ENCODE measurements around the gene HBP1. TPM values are rescaled to one million over a fixed set of nuclear protein-coding genes. Genes with fewer than 3 reads are reported as not detected.

Gene HBP1
- total and polyA plus RNA-seq, 4 donors: 22.1 to 187 (median 46.1) TPM

DNA sequence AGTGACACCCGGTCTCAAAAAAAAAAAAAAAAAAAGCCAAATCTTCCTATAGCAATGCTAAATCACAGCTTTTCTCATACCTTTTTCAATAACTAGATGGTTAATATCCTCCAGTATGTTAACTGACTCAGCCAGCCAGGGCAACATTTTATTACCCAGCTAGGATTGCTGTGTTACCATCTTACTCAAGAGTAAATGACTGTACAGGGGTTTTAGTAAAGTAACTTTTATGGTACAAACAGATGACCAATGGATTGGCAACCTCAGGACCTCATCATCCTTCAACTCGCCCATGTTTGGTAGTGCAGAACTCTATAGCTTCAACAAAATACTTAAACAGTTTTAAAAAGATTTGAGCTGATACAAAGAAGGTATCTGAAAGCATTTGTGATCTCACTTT is 59.5 kb downstream of the HBP1 start:
- TF ChIP-seq, protein P1, sequence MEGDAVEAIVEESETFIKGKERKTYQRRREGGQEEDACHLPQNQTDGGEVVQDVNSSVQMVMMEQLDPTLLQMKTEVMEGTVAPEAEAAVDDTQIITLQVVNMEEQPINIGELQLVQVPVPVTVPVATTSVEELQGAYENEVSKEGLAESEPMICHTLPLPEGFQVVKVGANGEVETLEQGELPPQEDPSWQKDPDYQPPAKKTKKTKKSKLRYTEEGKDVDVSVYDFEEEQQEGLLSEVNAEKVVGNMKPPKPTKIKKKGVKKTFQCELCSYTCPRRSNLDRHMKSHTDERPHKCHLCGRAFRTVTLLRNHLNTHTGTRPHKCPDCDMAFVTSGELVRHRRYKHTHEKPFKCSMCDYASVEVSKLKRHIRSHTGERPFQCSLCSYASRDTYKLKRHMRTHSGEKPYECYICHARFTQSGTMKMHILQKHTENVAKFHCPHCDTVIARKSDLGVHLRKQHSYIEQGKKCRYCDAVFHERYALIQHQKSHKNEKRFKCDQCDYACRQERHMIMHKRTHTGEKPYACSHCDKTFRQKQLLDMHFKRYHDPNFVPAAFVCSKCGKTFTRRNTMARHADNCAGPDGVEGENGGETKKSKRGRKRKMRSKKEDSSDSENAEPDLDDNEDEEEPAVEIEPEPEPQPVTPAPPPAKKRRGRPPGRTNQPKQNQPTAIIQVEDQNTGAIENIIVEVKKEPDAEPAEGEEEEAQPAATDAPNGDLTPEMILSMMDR (IDR thresholded peaks at IDR 0.05; ENCODE audit: control extremely low read depth, extremely low read depth): no peak
- no peaks in the 10 kb centered on the region for H3K27me3 ChIP-seq (ENCODE audit: control insufficient read depth in 3 of 3, insufficient read depth in 3 of 3, low read length in 2 of 3)
- H3K27ac ChIP-seq (ENCODE audit: low read depth in 1 of 2, low read length in 1 of 2): no peak overlapping the region
- no peaks in the 10 kb centered on the region for H3K9me3 ChIP-seq (ENCODE audit: control insufficient read depth in 4 of 4, insufficient read depth in 3 of 4, low read length in 3 of 4)
- WGBS, 2 donors: 91 to 100% methylated on average over 2 of the region's 2 CpGs
- peaks cover 0 to 4% (median 0%) of the 10 kb centered on the region in 5 donors for H3K4me1 ChIP-seq (ENCODE audit: control insufficient read depth in 5 of 5, insufficient read depth in 5 of 5, low read length in 5 of 5)
- peaks cover 0 to 8% (median 6%) of the 10 kb centered on the region in 4 donors for H3K36me3 ChIP-seq (ENCODE audit: control insufficient read depth in 4 of 4, insufficient read depth in 4 of 4, low read length in 4 of 4)
- no peak for DNase-seq
- ATAC-seq (ENCODE audit: insufficient read depth, low FRiP score): no peak
- no peak overlapping the region for H3K4me3 ChIP-seq
- no peak overlapping the region for H3K9ac ChIP-seq (ENCODE audit: insufficient read depth in 1 of 2, low read length in 2 of 2)

DNA sequence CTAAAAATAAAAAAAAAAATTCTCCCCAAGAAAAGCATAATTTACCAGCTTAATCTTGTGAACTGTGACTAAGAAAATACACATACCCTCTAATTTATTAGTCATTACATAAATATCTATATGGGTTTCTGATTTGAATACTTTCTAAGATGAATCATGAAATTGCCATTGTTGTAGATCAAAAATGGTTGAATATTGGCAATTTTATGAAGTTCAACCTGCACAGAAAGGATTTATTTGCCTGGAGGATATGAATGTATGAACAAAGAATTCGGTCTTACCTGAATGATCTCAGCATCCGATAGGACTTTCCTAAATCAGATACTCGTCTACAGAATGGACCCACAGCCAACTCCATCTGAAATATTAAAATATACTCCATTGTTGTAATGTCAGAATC is 61.5 kb downstream of the HBP1 start:
- Histone ChIP-seq H3K4me1 (ENCODE audit: control insufficient read depth in 5 of 5, insufficient read depth in 5 of 5, low read length in 5 of 5) (no peaks in the 10 kb centered on the region), H3K4me3 (no peak overlapping the region), H3K9me3 (ENCODE audit: control insufficient read depth in 4 of 4, insufficient read depth in 3 of 4, low read length in 3 of 4) (no peaks in the 10 kb centered on the region), H3K27me3 (ENCODE audit: control insufficient read depth in 3 of 3, insufficient read depth in 3 of 3, low read length in 2 of 3) (no peaks in the 10 kb centered on the region), H3K9ac (ENCODE audit: insufficient read depth in 1 of 2, low read length in 2 of 2) (no peak overlapping the region), H3K36me3 (ENCODE audit: control insufficient read depth in 4 of 4, insufficient read depth in 4 of 4, low read length in 4 of 4) (peaks cover 0 to 10% (median 8%) of the 10 kb centered on the region in 4 donors), H3K27ac (ENCODE audit: low read depth in 1 of 2, low read length in 1 of 2) (no peak overlapping the region)
- ATAC-seq (ENCODE audit: insufficient read depth, low FRiP score): no peak
- DNase-seq: no peak
- 96 to 97% methylated on average over 3 of the region's 3 CpGs for WGBS, 2 donors
- TF ChIP-seq, protein P1 (IDR thresholded peaks at IDR 0.05; ENCODE audit: control extremely low read depth, extremely low read depth): no peak

DNA sequence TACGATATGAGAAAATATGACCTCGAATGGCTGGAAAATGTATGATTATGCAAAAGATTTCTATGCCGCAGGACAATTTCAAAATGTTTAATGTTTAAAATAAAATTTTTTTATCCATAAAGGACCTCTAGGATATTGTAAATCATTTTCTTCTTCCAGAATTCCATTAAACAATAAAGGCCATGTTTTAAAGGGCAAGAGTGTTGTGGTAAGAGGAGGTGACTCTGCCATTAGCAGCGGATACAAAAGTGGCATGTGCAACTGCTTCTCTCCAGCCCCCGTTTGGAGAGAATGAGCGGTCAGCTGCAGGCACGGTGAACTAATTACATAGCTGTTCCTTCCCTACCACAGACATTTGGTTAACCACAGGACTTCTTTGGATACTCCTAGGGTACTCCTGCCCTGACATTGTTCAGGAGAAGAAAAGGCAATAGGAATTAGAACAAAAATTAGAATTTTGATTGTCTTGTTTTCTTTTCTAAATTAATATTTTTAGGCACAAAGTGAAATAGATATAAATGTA is 63.8 kb downstream of the HBP1 start:
- ATAC-seq (ENCODE audit: insufficient read depth, low FRiP score) (no peak), DNase-seq (no peak)
- no peaks in the 10 kb centered on the region for H3K9me3 ChIP-seq (ENCODE audit: control insufficient read depth in 4 of 4, insufficient read depth in 3 of 4, low read length in 3 of 4)
- WGBS, 2 donors: 84 to 93% methylated on average over 7 of the region's 7 CpGs
- no peak overlapping the region for H3K27ac ChIP-seq (ENCODE audit: low read depth in 1 of 2, low read length in 1 of 2)
- no peaks in the 10 kb centered on the region for H3K27me3 ChIP-seq (ENCODE audit: control insufficient read depth in 3 of 3, insufficient read depth in 3 of 3, low read length in 2 of 3)
- no peak overlapping the region for H3K9ac ChIP-seq (ENCODE audit: insufficient read depth in 1 of 2, low read length in 2 of 2)
- H3K4me1 ChIP-seq (ENCODE audit: control insufficient read depth in 5 of 5, insufficient read depth in 5 of 5, low read length in 5 of 5): peaks cover 0 to 9% (median 0%) of the 10 kb centered on the region in 5 donors
- H3K4me3 ChIP-seq: no peak overlapping the region
- TF ChIP-seq, protein P1 (IDR thresholded peaks at IDR 0.05; ENCODE audit: control extremely low read depth, extremely low read depth): no peak
- H3K36me3 ChIP-seq (ENCODE audit: control insufficient read depth in 4 of 4, insufficient read depth in 4 of 4, low read length in 4 of 4): peaks cover 0 to 9% (median 6%) of the 10 kb centered on the region in 4 donors

DNA sequence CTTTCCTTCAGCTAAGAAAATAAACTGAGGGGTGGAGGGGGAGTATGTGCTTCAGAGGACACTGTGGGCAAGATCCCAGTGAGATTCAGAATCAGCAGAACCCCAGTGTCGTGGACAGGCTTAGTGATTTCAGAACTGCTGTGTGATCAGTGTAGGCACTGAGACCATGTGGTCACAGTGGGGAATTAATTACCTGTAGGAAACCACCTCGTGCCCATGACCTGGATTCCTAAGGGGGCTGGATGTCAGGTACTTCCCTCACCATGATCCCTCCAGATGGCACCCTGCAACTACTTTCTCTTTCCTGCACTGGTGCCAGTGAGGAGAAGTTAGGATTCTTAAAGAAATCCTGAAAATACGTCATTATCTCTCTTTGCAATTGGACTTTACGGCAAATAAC is 64.4 kb downstream of the HBP1 start:
- Histone ChIP-seq H3K4me1 (ENCODE audit: control insufficient read depth in 5 of 5, insufficient read depth in 5 of 5, low read length in 5 of 5) (peaks cover 0 to 11% (median 0%) of the 10 kb centered on the region in 5 donors), H3K9me3 (ENCODE audit: control insufficient read depth in 4 of 4, insufficient read depth in 3 of 4, low read length in 3 of 4) (no peaks in the 10 kb centered on the region), H3K36me3 (ENCODE audit: control insufficient read depth in 4 of 4, insufficient read depth in 4 of 4, low read length in 4 of 4) (peaks cover 0 to 7% (median 4%) of the 10 kb centered on the region in 4 donors), H3K27me3 (ENCODE audit: control insufficient read depth in 3 of 3, insufficient read depth in 3 of 3, low read length in 2 of 3) (no peaks in the 10 kb centered on the region), H3K4me3 (no peak overlapping the region), H3K27ac (ENCODE audit: low read depth in 1 of 2, low read length in 1 of 2) (peak overlapping the region in 1 of 2 donors; percentile 78), H3K9ac (ENCODE audit: insufficient read depth in 1 of 2, low read length in 2 of 2) (no peak overlapping the region)
- DNase-seq (no peak), ATAC-seq (ENCODE audit: insufficient read depth, low FRiP score) (no peak)
- 84 to 90% methylated on average over 4 of the region's 4 CpGs for WGBS, 2 donors
- TF ChIP-seq, protein P1 (IDR thresholded peaks at IDR 0.05; ENCODE audit: control extremely low read depth, extremely low read depth): no peak
